Gastroesophageal sphincter (tissue), 4 donors: ENCODE data around the gene ABHD3. TPM values are rescaled to one million over a fixed set of nuclear protein-coding genes. Genes with fewer than 3 reads are reported as not detected.
"Not testable (repeated sequence)": the region's sequence is repeated elsewhere in the genome, so short reads cannot be mapped to it uniquely, and the experiment has no call there.

Source experiments
- ATAC-seq: fragments of 150-250 bp; one replicate; pipeline ENCODE4 v1.9.1; 2016; ENCODE audit warnings: mild to moderate bottlenecking, moderate library complexity
- H3K27ac ChIP-seq, 4 donors: fragments of 200-600 bp; sonication (generic) in 3 of 4; 1 replicate in 3 of 4; 2 replicates in 1 of 4; pipeline ENCODE4 v1.5.1; 2016 to 2019
- H3K27me3 ChIP-seq: fragments of 200-600 bp; sonication (generic); one replicate; pipeline ENCODE4 v1.5.1; 2019
- H3K36me3 ChIP-seq, 2 donors: fragments of 200-600 bp; sonication (generic); one replicate each; pipeline ENCODE4 v1.5.1; 2019; ENCODE audit warnings: control low read depth in 1 of 2
- H3K4me1 ChIP-seq, 3 donors: fragments of 200-600 bp; sonication (generic); 1 replicate in 2 of 3; 2 replicates in 1 of 3; pipeline ENCODE4 v1.5.1; 2016 to 2019; ENCODE audit warnings: control low read depth in 2 of 3
- H3K4me3 ChIP-seq, 2 donors: fragments of 200-600 bp; sonication (generic); one replicate each; pipeline ENCODE4 v1.5.1; 2019; ENCODE audit warnings: mild to moderate bottlenecking in 1 of 2, moderate library complexity in 1 of 2
- H3K9me3 ChIP-seq, 3 donors: fragments of 200-600 bp; sonication (generic); one replicate each; pipeline ENCODE4 v1.5.1; 2017 to 2019; ENCODE audit warnings: control low read depth in 2 of 3
- CTCF ChIP-seq, 4 experiments: fragments of 200-600 bp in 2 of 4; fragments of 450-650 bp in 2 of 4; sonication (generic) in 1 of 4; IDR thresholded peaks; one replicate each; pipeline ENCODE4 v1.5.1; 2017 to 2019; ENCODE audit warnings: antibody characterized with exemption in 4 of 4, mild to moderate bottlenecking in 2 of 4, moderate library complexity in 2 of 4
- EP300 ChIP-seq: sonication (generic); formaldehyde crosslinking; IDR thresholded peaks from one replicate; pipeline ENCODE4 v1.6.1; 2017; ENCODE audit warnings: antibody characterized with exemption, mild to moderate bottlenecking
- POLR2A ChIP-seq, 2 donors: fragments of 450-650 bp; IDR thresholded peaks; one replicate each; pipeline ENCODE4 v1.6.1; 2017; ENCODE audit warnings: antibody characterized with exemption in 2 of 2, mild to moderate bottlenecking in 2 of 2, moderate library complexity in 1 of 2
- POLR2AphosphoS5 ChIP-seq: sonication (generic); formaldehyde crosslinking; IDR thresholded peaks from one replicate; pipeline ENCODE4 v1.6.1; 2017; ENCODE audit warnings: antibody characterized with exemption
- WGBS, 2 donors: methylation state at CpG; one replicate each; pipeline ENCODE4 v1.1.5; 2018; ENCODE audit warnings: low coverage in 1 of 2; 5-methylcytosine and 5-hydroxymethylcytosine counted together
- total RNA-seq, 4 donors: library from RNA; depleted of rRNA; stranded (reverse); fragments of >200 nt; gene quantifications; one replicate each; pipeline ENCODE4 v1.1.0, GENCODE V29; 2016

Gene ABHD3
- total RNA-seq, 4 donors from 2014 or later = 4.9 to 18.6 (median 8.5) TPM

GRCh38 chr18:21740538-21741311 is 36.2 kb upstream of the ABHD3 start, which contains the start of gene MIB1:
TSS of gene MIB1 (plus strand) at chr18:21740792. CDS start at chr18:21741584, 792 bp downstream.
- Histone ChIP-seq H3K4me3 (peak within 1 kb of the TSS; percentile 86 to 99), H3K9me3 (no peaks in the 10 kb centered on the region), H3K4me1 (peaks cover 0 to 48% (median 4%) of the 10 kb centered on the region in 3 donors), H3K27ac (peak within 1 kb of the TSS; percentile 90 to 99 (median 93)), H3K36me3 (no peaks in the 10 kb centered on the region), H3K27me3 (no peaks in the 10 kb centered on the region)
- peak; percentile 99 for ATAC-seq
- 0% methylated on average over 13 of the region's 76 CpGs; no CpG with 5 or more reads in 1 of the 2 donors for WGBS, 2 donors
- TF ChIP-seq POLR2AphosphoS5 (peak; percentile 71), CTCF (IDR thresholded peaks at IDR 0.05) (peak in 1 of 4 experiments; percentile 6), POLR2A (IDR thresholded peaks at IDR 0.05) (peak in 1 of 2 donors; percentile 44), EP300 (no peak)

GRCh38 chr18:21739604-21740537 is 35.3 kb upstream of the ABHD3 start:
- peak; percentile 3 for ATAC-seq
- H3K9me3 ChIP-seq = no peaks in the 10 kb centered on the region
- TF ChIP-seq CTCF (IDR thresholded peaks at IDR 0.05) (no peak), EP300 (no peak), POLR2A (IDR thresholded peaks at IDR 0.05) (no peak), POLR2AphosphoS5 (no peak)
- peak overlapping the region; percentile 39 to 99 (median 93) for H3K27ac ChIP-seq
- peak overlapping the region; percentile 27 to 99 for H3K4me3 ChIP-seq
- no peaks in the 10 kb centered on the region for H3K36me3 ChIP-seq
- H3K27me3 ChIP-seq = no peaks in the 10 kb centered on the region
- WGBS, 2 donors = 44 to 45% methylated on average over 17 to 21 of the region's 21 CpGs
- H3K4me1 ChIP-seq = peaks cover 0 to 48% (median 4%) of the 10 kb centered on the region in 3 donors

GRCh38 chr18:21736926-21737325 is 32.4 kb upstream of the ABHD3 start:
- H3K27me3 ChIP-seq, H3K36me3 ChIP-seq, H3K27ac ChIP-seq, ATAC-seq, H3K4me3 ChIP-seq, H3K9me3 ChIP-seq: not testable (repeated sequence)
- 80% methylated on average over 1 of the region's 4 CpGs; no CpG with 5 or more reads in 1 of the 2 donors for WGBS, 2 donors
- H3K4me1 ChIP-seq = peaks cover 0 to 20% (median 4%) of the 10 kb centered on the region in 3 donors

GRCh38 chr18:21735452-21736015 is 31.0 kb upstream of the ABHD3 start:
- Histone ChIP-seq H3K27me3 (no peaks in the 10 kb centered on the region), H3K4me1 (peaks cover 0 to 15% (median 4%) of the 10 kb centered on the region in 3 donors), H3K27ac (no peak overlapping the region), H3K4me3 (no peak overlapping the region), H3K36me3 (no peaks in the 10 kb centered on the region), H3K9me3 (no peaks in the 10 kb centered on the region)
- WGBS, 2 donors = 20 to 77% methylated on average over 1 to 6 of the region's 12 CpGs
- no peak for ATAC-seq
- no peak for TF ChIP-seq EP300
- no peak for TF ChIP-seq POLR2A (IDR thresholded peaks at IDR 0.05)
- TF ChIP-seq CTCF (IDR thresholded peaks at IDR 0.05) = no peak
- TF ChIP-seq POLR2AphosphoS5 = no peak

- H3K9me3 ChIP-seq = no peaks in the 10 kb centered on the region
- WGBS, 2 donors = 65 to 86% methylated on average over 2 to 4 of the region's 5 CpGs
These were observed 28.4 kb upstream of the ABHD3 start for GRCh38 chr18:21733011-21733410.

More at GRCh38 chr18:21733011-21733410, 28.4 kb upstream of the ABHD3 start:
- H3K27ac ChIP-seq = no peak overlapping the region
- no peaks in the 10 kb centered on the region for H3K36me3 ChIP-seq
- H3K4me1 ChIP-seq = peaks cover 0 to 7% (median 0%) of the 10 kb centered on the region in 3 donors
- no peak overlapping the region for H3K4me3 ChIP-seq
- no peaks in the 10 kb centered on the region for H3K27me3 ChIP-seq
- no peak for ATAC-seq
- TF ChIP-seq EP300 (no peak), POLR2AphosphoS5 (no peak), CTCF (IDR thresholded peaks at IDR 0.05) (no peak), POLR2A (IDR thresholded peaks at IDR 0.05) (no peak)
